Measurements from ENCODE around the gene PIP5K1C.
"Not testable (repeated sequence)": the region's sequence is repeated elsewhere in the genome, so short reads cannot be mapped to it uniquely, and the experiment has no call there.

Gene PIP5K1C

GRCh38 chr19:3658870-3659745, 41.2 kb downstream of the PIP5K1C start:
- no peak for DNase-seq

GRCh38 chr19:3658004-3658869, 42.0 kb downstream of the PIP5K1C start:
- DNase-seq = no peak

GRCh38 chr19:3657395-3657769, 42.9 kb downstream of the PIP5K1C start:
- DNase-seq = no peak

- DNase-seq = no peak
Observed at GRCh38 chr19:3656747-3657394, 43.4 kb downstream of the PIP5K1C start.

GRCh38 chr19:3656073-3656746, 44.1 kb downstream of the PIP5K1C start:
- DNase-seq = no peak

GRCh38 chr19:3655402-3656072, 44.7 kb downstream of the PIP5K1C start:
- DNase-seq = no peak

GRCh38 chr19:3653865-3654513, 46.3 kb downstream of the PIP5K1C start:
- DNase-seq = no peak

GRCh38 chr19:3653081-3653795, 47.0 kb downstream of the PIP5K1C start:
- no peak for DNase-seq

- no peak for DNase-seq
Observed at GRCh38 chr19:3652422-3652821, 47.8 kb downstream of the PIP5K1C start.

- no peak for DNase-seq
Observed at GRCh38 chr19:3651684-3652083, 48.6 kb downstream of the PIP5K1C start.

GRCh38 chr19:3649888-3650287, 50.4 kb downstream of the PIP5K1C start:
- no peak for DNase-seq

GRCh38 chr19:3648037-3648905, 52.0 kb downstream of the PIP5K1C start:
- DNase-seq = no peak

GRCh38 chr19:3647102-3647501, 53.2 kb downstream of the PIP5K1C start:
- not testable (repeated sequence) for DNase-seq

GRCh38 chr19:3646336-3647092, 53.8 kb downstream of the PIP5K1C start:
- DNase-seq = no peak

- DNase-seq = no peak
Observed at GRCh38 chr19:3645726-3646125, 54.5 kb downstream of the PIP5K1C start.

- no peak for DNase-seq
Observed at GRCh38 chr19:3645067-3645396, 55.2 kb downstream of the PIP5K1C start.

- no peak for DNase-seq
Observed at GRCh38 chr19:3644351-3645066, 55.8 kb downstream of the PIP5K1C start.

GRCh38 chr19:3643674-3644313, 56.5 kb downstream of the PIP5K1C start:
- no peak for DNase-seq

Measured in CD4-positive, alpha-beta T cell treated with Interleukin-15 for 1 hour (primary cell).